GM18498 (cell line): ENCODE measurements around the gene MROH8.
A peak's percentile ranks its signal among the peaks of the same experiment; 100 is the strongest.

Experiments used
- ATAC-seq: cut with Tn5 transposase; IDR thresholded peaks from one replicate; pipeline ENCODE4 v1.9.1; 2021; ENCODE audit warnings: mild to moderate bottlenecking, moderate library complexity; ENCODE audit not compliant: unreplicated experiment

The MROH8 gene

DNA sequence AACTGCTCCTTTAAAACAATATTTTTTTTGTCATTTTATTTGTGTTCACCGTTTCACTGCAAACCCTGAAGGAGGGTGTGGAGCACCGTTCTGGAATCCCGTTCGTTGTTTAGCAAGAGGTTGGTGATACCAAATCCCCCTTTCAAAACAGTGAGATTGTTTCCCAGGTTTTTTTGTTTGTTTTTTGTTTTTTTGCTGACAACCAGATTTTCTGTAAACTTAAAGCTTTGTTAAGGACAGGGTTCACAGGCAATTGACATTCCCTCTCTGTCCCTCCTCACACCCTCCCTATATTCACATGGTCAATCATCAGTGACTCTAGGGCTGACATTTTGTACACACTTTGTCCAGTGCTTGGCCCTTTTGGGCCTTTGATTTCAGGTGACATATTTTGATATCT lies 21.0 kb upstream of the MROH8 start:
- ATAC-seq = no peak

- ATAC-seq = no peak
Measured at GRCh38 chr20:37198932-37199660, 19.7 kb upstream of the MROH8 start.

- ATAC-seq = no peak
Measured at GRCh38 chr20:37194621-37195417, 15.5 kb upstream of the MROH8 start.

DNA sequence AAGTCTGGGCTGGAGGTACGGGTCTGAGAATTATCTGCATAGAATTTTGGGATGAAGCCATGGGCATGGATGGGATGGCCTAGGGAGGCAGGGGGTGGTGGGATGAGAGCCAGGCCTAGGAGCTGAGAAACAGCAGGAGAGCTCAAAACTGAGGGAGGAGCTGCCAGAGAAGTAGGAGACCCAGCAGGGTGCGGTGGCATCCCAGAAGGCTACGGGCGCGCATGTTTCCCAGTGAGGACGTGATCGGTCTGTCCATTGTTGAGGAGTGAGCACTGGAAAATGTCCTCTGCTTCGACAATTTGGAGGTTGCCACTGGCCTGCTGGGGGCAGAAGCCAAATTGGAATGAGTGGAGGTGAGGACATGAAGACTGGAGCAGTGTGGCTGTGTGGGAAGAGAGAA lies 14.5 kb upstream of the MROH8 start:
- ATAC-seq = no peak

- ATAC-seq = no peak
Measured at GRCh38 chr20:37193226-37193625, 13.9 kb upstream of the MROH8 start.

- ATAC-seq = peak; percentile 71
Measured at GRCh38 chr20:37192137-37192854, 12.9 kb upstream of the MROH8 start.

- ATAC-seq = no peak
Measured at GRCh38 chr20:37190354-37191112, 11.2 kb upstream of the MROH8 start.

GRCh38 chr20:37189416-37190016 lies 10.2 kb upstream of the MROH8 start:
- peak; percentile 55 for ATAC-seq

GRCh38 chr20:37188787-37189186 lies 9.4 kb upstream of the MROH8 start:
- ATAC-seq = no peak

DNA sequence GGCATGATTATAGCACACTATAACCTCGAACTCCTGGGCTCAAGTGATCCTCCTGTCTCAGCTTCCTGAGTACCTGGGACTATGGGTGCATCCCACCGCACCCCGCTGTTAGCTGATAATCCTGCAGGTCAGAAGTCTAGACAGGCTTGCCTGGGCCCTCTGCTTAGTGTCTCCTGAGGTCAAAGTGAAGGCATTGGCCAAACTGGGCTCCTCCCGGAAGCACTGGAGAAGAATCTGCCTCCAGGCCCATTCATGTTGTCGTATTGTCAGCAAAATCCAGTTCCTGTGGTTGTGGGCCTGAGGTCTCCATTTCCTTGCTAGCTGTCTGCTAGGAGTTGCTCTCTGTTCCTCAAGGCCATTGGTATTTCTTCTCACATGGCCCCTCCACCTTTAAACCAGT lies 6.3 kb upstream of the MROH8 start:
- ATAC-seq = no peak

- no peak for ATAC-seq
Measured at GRCh38 chr20:37179683-37180524, 556 bp upstream of the MROH8 start.

- ATAC-seq = no peak
Measured at GRCh38 chr20:37172836-37173235, 6.5 kb downstream of the MROH8 start.

DNA sequence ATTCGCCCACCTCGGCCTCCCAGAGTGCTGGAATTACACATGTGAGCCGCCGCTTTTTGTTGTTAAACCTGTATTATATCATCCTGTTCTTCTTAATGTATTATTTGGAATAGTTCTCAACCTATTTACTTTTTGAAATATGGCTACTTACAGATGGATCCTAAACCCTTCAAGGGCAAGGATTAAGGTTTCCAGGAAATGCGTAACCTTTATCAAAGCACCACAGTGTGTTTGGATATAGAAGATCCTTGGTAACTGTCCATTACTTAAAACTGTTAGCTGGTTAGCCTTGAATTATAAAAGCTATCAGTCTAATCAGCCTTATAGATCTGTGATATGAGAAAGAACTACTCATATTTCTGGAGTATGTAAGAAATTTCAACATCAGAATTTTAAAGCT lies 12.5 kb downstream of the MROH8 start:
- ATAC-seq = no peak

- no peak for ATAC-seq
Measured at GRCh38 chr20:37165031-37165430, 14.3 kb downstream of the MROH8 start.

GRCh38 chr20:37163832-37164554 lies 15.4 kb downstream of the MROH8 start:
- no peak for ATAC-seq

GRCh38 chr20:37162646-37163045 lies 16.7 kb downstream of the MROH8 start:
- no peak for ATAC-seq

DNA sequence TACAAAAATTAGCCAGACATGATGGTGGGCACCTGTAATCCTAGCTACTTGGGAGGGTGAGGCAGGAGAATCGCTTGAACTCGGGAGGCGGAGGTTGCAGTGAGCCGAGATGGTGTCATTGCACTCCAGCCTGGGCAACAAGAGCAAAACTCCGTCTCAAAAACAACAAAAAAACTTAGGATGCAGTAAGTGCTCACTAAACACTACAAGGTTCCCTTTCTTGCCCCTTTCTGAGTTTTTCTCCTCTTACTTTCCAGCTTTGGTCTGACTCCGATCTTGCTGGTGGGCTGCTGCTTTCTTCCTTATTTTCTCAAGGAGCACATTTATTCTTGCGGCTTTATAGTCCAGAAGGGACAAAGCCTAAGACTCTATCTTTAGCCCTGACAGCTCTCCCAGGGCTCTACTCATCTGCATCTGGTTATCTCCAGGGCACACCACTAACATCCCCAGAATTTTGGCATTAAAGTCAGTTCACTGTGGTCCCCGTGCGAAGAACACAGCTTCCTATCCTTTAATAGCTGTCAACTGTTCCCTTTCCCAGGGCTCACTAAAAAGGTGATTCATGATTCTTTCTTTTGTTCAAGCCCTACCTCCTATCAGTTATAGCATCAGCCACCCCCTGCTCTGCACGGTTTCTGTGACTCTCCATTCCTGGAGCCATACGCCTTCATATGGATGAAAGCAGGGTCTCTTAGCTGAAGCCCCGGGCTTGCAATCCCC lies 17.4 kb downstream of the MROH8 start:
- no peak for ATAC-seq

DNA sequence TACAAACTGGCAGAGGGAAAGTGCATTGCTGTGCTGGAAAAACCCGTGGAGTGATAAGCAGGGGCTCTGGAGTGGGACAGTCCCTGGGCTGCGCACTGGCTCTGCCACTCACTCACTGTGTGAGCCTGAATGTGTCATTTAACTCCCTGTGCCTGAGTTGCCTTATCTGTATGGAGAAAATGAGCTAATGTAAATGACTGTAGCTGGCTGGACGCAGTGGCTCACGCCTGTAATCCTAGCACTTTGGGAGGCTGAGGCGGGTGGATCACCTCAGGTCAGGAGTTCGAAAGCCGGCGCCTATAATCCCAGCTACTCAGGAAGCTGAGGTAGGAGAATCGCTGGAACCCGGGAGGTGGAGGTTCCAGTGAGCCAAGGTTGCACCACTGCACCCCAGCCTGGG lies 18.7 kb downstream of the MROH8 start:
- ATAC-seq = no peak
